K562 (cell line): ENCODE results near the gene PLXNB1. TPM values are rescaled to one million over a fixed set of nuclear protein-coding genes. Genes with fewer than 3 reads are reported as not detected.

Experiments used
- ESRRA ChIP-seq: fragments of 450-650 bp; IDR thresholded peaks from 2 replicates; pipeline ENCODE4 v1.6.1; 2014; ENCODE audit warnings: low read depth, mild to moderate bottlenecking, moderate library complexity, borderline replicate concordance
- FOXA1 ChIP-seq: fragments of 450-650 bp; IDR thresholded peaks from 2 replicates; pipeline ENCODE4 v1.6.1; 2016; ENCODE audit warnings: mild to moderate bottlenecking, borderline replicate concordance
- GTF2E2 ChIP-seq: fragments of 200-800 bp; sonication (Bioruptor generic); IDR thresholded peaks from 2 replicates; pipeline ENCODE4 v1.6.1; 2016; ENCODE audit warnings: missing genetic modification characterization, missing compliant biosample characterization
- HNRNPLL ChIP-seq: fragments of 200-400 bp; formaldehyde crosslinking; IDR thresholded peaks from 2 replicates; pipeline ENCODE4 v1.6.1; 2017; ENCODE audit warnings: low read length, low read depth, mild to moderate bottlenecking; ENCODE audit not compliant: poor library complexity, severe bottlenecking
- L3MBTL2 ChIP-seq: fragments of 450-650 bp; IDR thresholded peaks from 2 replicates; pipeline ENCODE4 v1.6.1; 2016; ENCODE audit warnings: mild to moderate bottlenecking, moderate library complexity
- LCOR ChIP-seq: sonication (generic); formaldehyde crosslinking; IDR thresholded peaks from 2 replicates; pipeline ENCODE4 v1.8.0; 2022; ENCODE audit warnings: mild to moderate bottlenecking, missing genetic modification reagents
- MAFG ChIP-seq: fragments of 450-650 bp; conservative IDR thresholded peaks from 2 replicates; pipeline ENCODE4 v1.6.1; 2016; ENCODE audit warnings: missing genetic modification characterization, missing compliant biosample characterization
- MGA ChIP-seq: fragments of 450-650 bp; IDR thresholded peaks from 2 replicates; pipeline ENCODE4 v1.6.1; 2016; ENCODE audit warnings: mild to moderate bottlenecking, moderate library complexity
- MLX ChIP-seq, 2 experiments: fragments of 450-650 bp in 1 of 2; sonication (generic) in 1 of 2; formaldehyde crosslinking; conservative IDR thresholded peaks; 2 replicates each; pipeline versions ENCODE4 v1.4.0 to v1.8.1; 2020 to 2022; ENCODE audit warnings: mild to moderate bottlenecking in 1 of 2, missing genetic modification reagents in 1 of 2
- OTX1 ChIP-seq: fragments of 450-650 bp; formaldehyde crosslinking; IDR thresholded peaks from 2 replicates; pipeline ENCODE4 v1.4.0; 2022; ENCODE audit warnings: mild to moderate bottlenecking
- PRMT5 ChIP-seq: sonication (generic); formaldehyde crosslinking; IDR thresholded peaks from 2 replicates; pipeline ENCODE4 v1.5.0; 2020; ENCODE audit warnings: missing genetic modification reagents
- PTBP1 ChIP-seq: fragments of 200-400 bp; formaldehyde crosslinking; IDR thresholded peaks from 2 replicates; pipeline ENCODE4 v1.6.1; 2017; ENCODE audit warnings: low read depth, low read length
- PTRF ChIP-seq: fragments of 450-650 bp; IDR thresholded peaks from 2 replicates; pipeline ENCODE4 v1.6.1; 2016; ENCODE audit warnings: mild to moderate bottlenecking, missing genetic modification characterization, missing compliant biosample characterization
- XRCC3 ChIP-seq: fragments of 450-650 bp; IDR thresholded peaks from 2 replicates; pipeline ENCODE4 v1.6.1; 2017; ENCODE audit warnings: mild to moderate bottlenecking, moderate library complexity
- ZBTB17 ChIP-seq: fragments of 450-650 bp; formaldehyde crosslinking; IDR thresholded peaks from 2 replicates; pipeline ENCODE4 v1.4.0; 2020; ENCODE audit warnings: mild to moderate bottlenecking
- ZNF175 ChIP-seq: fragments of 200-800 bp; sonication (Bioruptor generic); IDR thresholded peaks from 2 replicates; pipeline ENCODE4 v1.6.1; 2016; ENCODE audit warnings: low read depth, mild to moderate bottlenecking, missing genetic modification characterization, missing compliant biosample characterization
- ZNF217 ChIP-seq: sonication (generic); formaldehyde crosslinking; IDR thresholded peaks from 2 replicates; pipeline ENCODE4 v1.8.0; 2022; ENCODE audit warnings: mild to moderate bottlenecking, missing genetic modification reagents
- polyA plus RNA-seq, 8 experiments: library from polyadenylated mRNA; depleted of rRNA in 4 of 8; stranded (reverse) in 5 of 8; unstranded in 3 of 8; fragments of >200 nt; fragmentation: Nextera tagmentation in 2 of 8; fragmentation: Illumina TruSeq in 1 of 8; extraction: Ambion mirVana in 2 of 8; extraction: Trizol in 1 of 8; gene quantifications; 2 replicates each; pipeline versions ENCODE4 v1.2.1 to v1.2.3, GENCODE V29; 2011 to 2014; ENCODE audit warnings: inconsistent platforms in 1 of 8, missing spikeins in 1 of 8
- total RNA-seq, 7 experiments: library from RNA; depleted of rRNA in 6 of 7; stranded (reverse); fragments of >200 nt in 6 of 7; fragmentation: Illumina TruSeq in 2 of 7; extraction: Trizol in 2 of 7; gene quantifications; 2 replicates each; pipeline versions ENCODE4 v1.2.1 to v1.2.3, GENCODE V29; 2011 to 2021; ENCODE audit warnings: low replicate concordance in 1 of 7

PLXNB1 gene
- total and polyA plus RNA-seq, 9 of the 15 experiments (the other 6 are each of a cell fraction or from before 2014, with no cell fraction given), result 0.17 to 17.4 (median 6.0) TPM

GRCh38 chr3:48465531-48466378, 35.9 kb upstream of the PLXNB1 start (continued):
- no peak for TF ChIP-seq XRCC3
- no peak for TF ChIP-seq GTF2E2
- TF ChIP-seq L3MBTL2, result no peak
- no peak for TF ChIP-seq MLX (CRISPR knock-in tag; conservative IDR thresholded peaks at IDR 0.05)
- TF ChIP-seq ZNF175, result no peak
- TF ChIP-seq ESRRA, result no peak
- no peak for TF ChIP-seq ZNF217 (CRISPR knock-in tag)
- TF ChIP-seq PTRF, result no peak
- no peak for TF ChIP-seq FOXA1
- no peak for TF ChIP-seq OTX1
- peak; percentile 90 for TF ChIP-seq MAFG (tag)
- no peak for TF ChIP-seq PTBP1
- TF ChIP-seq PRMT5 (CRISPR knock-in tag), result no peak
- no peak for TF ChIP-seq LCOR (CRISPR knock-in tag)
- no peak for TF ChIP-seq HNRNPLL
- TF ChIP-seq ZBTB17, result no peak
- TF ChIP-seq MGA, result 0 out of 2 replicates have a peak, but pooled peaks have one; percentile 25
